GM12872 (cell line): Measurements from ENCODE around the gene AGPAT3.

Experiments used
- CTCF ChIP-seq: IDR thresholded peaks from 3 replicates; pipeline ENCODE4 v1.5.1; 2011; ENCODE audit warnings: low read depth, mild to moderate bottlenecking, low read length, moderate library complexity; ENCODE audit not compliant: insufficient read depth

Gene AGPAT3

GRCh38 chr21:43867948-43868347, 2.9 kb downstream of the AGPAT3 start:
- no peak for TF ChIP-seq CTCF

GRCh38 chr21:43868461-43868860, 3.4 kb downstream of the AGPAT3 start:
- no peak for TF ChIP-seq CTCF

- TF ChIP-seq CTCF = no peak
Observed at GRCh38 chr21:43869486-43870325, 4.7 kb downstream of the AGPAT3 start.

- TF ChIP-seq CTCF = no peak
Observed at GRCh38 chr21:43871487-43871886, 6.5 kb downstream of the AGPAT3 start.

GRCh38 chr21:43872531-43873197, 7.6 kb downstream of the AGPAT3 start:
- no peak for TF ChIP-seq CTCF

- TF ChIP-seq CTCF = no peak
Observed at GRCh38 chr21:43873673-43874072, 8.7 kb downstream of the AGPAT3 start.

GRCh38 chr21:43874085-43874805, 9.2 kb downstream of the AGPAT3 start:
- no peak for TF ChIP-seq CTCF
